Breast epithelium (tissue), 4 donors: ENCODE results near the gene CBX8. TPM values are rescaled to one million over a fixed set of nuclear protein-coding genes. Genes with fewer than 3 reads are reported as not detected.

Source experiments
- DNase-seq, 2 donors: peaks; one replicate each; pipeline ENCODE4 v3.0.0-alpha.2; 2019; ENCODE audit warnings: low spot score in 2 of 2
- H3K27ac ChIP-seq, 2 donors: fragments of 200-600 bp; sonication (generic) in 1 of 2; one replicate each; pipeline ENCODE4 v1.5.1; 2016 to 2019; ENCODE audit warnings: mild to moderate bottlenecking in 1 of 2
- H3K27me3 ChIP-seq, 2 donors: fragments of 200-600 bp; sonication (generic) in 1 of 2; one replicate each; pipeline versions ENCODE4 v1.5.1 to v1.6.0; 2017 to 2019; ENCODE audit warnings: control low read depth in 1 of 2, mild to moderate bottlenecking in 1 of 2
- H3K36me3 ChIP-seq: fragments of 200-600 bp; one replicate; pipeline ENCODE4 v1.5.1; 2019
- H3K4me1 ChIP-seq, 2 donors: fragments of 200-600 bp; sonication (generic); one replicate each; pipeline ENCODE4 v1.5.1; 2016 to 2019; ENCODE audit warnings: control low read depth in 1 of 2
- H3K4me3 ChIP-seq, 3 donors: fragments of 200-600 bp; sonication (generic); 1 replicate in 2 of 3; 2 replicates in 1 of 3; pipeline ENCODE4 v1.5.1; 2016 to 2019; ENCODE audit warnings: mild to moderate bottlenecking in 3 of 3, moderate library complexity in 2 of 3
- H3K9me3 ChIP-seq, 2 donors: fragments of 200-600 bp; sonication (generic) in 1 of 2; one replicate each; pipeline ENCODE4 v1.5.1; 2016 to 2019; ENCODE audit warnings: control low read depth in 1 of 2
- POLR2A ChIP-seq: fragments of 450-650 bp; IDR thresholded peaks from one replicate; pipeline ENCODE4 v1.6.1; 2016; ENCODE audit warnings: antibody characterized with exemption, mild to moderate bottlenecking, moderate library complexity
- POLR2AphosphoS5 ChIP-seq, 3 donors: sonication (generic); formaldehyde crosslinking; IDR thresholded peaks; one replicate each; pipeline ENCODE4 v1.6.1; 2017; ENCODE audit warnings: antibody characterized with exemption in 3 of 3
- intact Hi-C: fragments of 100-400 bp; cut with DNase I; formaldehyde crosslinking; loops from one replicate; pipeline ENCODE4 v1.15.1; 2023; ENCODE audit warnings: low total_unique reads
- total RNA-seq, 3 donors: library from RNA; depleted of rRNA; stranded (reverse); fragments of >200 nt; gene quantifications; one replicate each; pipeline ENCODE4 v1.1.0, GENCODE V29; 2016
- TF ChIP-seq, protein P1 (sequence below), 3 donors: fragments of 450-650 bp; IDR thresholded peaks; one replicate each; pipeline ENCODE4 v1.5.1; 2016 to 2017; ENCODE audit warnings: antibody characterized with exemption in 3 of 3, mild to moderate bottlenecking in 3 of 3, moderate library complexity in 3 of 3

Gene CBX8
- total RNA-seq, 3 donors from 2014 or later, result 1.9 to 9.2 (median 6.7) TPM

DNA sequence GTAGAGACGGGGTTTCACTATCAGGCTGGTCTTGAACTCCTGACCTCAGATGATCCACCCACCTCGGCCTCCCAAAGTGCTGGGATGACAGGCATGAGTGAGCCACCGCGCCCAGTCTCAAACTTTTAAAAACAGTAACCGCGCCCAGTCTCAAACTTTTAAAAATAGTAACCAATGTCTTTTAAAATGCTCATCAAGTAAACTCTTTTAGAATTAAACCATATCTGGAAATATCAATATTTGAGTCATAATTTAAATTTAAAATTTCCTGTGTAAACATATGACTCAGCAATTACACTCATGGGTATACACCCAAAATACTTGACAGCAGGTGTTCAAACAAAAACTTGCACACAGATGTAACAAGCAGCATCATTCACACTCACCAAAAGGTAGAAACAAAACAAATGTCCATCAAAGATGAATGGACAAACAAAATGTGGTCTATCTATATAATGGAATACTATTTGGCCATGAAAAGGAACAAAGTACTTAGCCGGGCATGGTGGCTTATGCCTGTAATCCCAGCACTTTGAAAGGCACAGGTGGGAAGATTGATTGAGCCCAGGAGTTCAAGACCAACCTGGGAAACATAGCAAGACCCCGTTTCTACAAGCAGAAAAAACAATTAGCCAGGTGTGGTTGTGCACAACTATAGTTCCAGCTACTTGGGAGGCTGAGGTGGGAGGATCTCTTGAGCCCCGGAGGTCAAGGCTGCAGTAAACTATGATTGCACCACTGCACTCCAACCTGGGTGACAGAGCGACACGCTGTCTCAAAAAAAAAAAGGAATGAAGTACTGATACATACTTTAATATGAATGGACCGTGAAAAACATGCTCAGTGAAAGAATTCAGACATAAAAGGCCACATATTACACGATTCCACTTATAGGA lies 46.0 kb downstream of the CBX8 start:
- H3K36me3 ChIP-seq, result no peaks in the 10 kb centered on the region
- H3K9me3 ChIP-seq, result no peaks in the 10 kb centered on the region
- no peaks in the 10 kb centered on the region for H3K4me1 ChIP-seq
- H3K27ac ChIP-seq, result no peak overlapping the region
- intact Hi-C loops, result no loop called here
- peaks cover 10 to 65% of the 10 kb centered on the region in 2 donors for H3K27me3 ChIP-seq
- TF ChIP-seq, protein P1, sequence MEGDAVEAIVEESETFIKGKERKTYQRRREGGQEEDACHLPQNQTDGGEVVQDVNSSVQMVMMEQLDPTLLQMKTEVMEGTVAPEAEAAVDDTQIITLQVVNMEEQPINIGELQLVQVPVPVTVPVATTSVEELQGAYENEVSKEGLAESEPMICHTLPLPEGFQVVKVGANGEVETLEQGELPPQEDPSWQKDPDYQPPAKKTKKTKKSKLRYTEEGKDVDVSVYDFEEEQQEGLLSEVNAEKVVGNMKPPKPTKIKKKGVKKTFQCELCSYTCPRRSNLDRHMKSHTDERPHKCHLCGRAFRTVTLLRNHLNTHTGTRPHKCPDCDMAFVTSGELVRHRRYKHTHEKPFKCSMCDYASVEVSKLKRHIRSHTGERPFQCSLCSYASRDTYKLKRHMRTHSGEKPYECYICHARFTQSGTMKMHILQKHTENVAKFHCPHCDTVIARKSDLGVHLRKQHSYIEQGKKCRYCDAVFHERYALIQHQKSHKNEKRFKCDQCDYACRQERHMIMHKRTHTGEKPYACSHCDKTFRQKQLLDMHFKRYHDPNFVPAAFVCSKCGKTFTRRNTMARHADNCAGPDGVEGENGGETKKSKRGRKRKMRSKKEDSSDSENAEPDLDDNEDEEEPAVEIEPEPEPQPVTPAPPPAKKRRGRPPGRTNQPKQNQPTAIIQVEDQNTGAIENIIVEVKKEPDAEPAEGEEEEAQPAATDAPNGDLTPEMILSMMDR (IDR thresholded peaks at IDR 0.05), result no peak
- TF ChIP-seq POLR2AphosphoS5 (IDR thresholded peaks at IDR 0.05) (no peak), POLR2A (no peak)
- DNase-seq, result no peak
- no peak overlapping the region for H3K4me3 ChIP-seq

DNA sequence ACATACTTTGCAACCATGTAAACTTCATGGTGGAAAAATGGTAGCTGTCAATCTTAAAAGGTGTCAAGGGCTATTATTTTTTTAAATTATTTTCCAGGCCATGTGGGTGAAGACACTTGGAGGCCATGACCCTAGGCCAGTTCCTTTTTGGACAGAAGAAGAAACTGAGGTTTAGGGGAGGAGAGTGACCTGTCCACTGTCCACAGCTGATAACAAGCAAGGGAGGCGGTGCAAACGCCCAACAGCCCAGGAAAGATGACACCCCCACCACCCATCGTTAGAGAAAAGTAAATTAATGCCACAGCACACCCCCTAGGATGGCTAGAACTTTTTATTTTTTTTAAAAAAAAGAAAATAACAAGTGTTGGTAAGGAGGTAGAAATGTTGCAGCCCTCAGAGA lies 46.9 kb downstream of the CBX8 start:
- Histone ChIP-seq H3K4me3 (no peak overlapping the region), H3K4me1 (no peaks in the 10 kb centered on the region), H3K27me3 (peaks cover 10 to 71% of the 10 kb centered on the region in 2 donors), H3K36me3 (no peaks in the 10 kb centered on the region), H3K27ac (no peak overlapping the region), H3K9me3 (no peaks in the 10 kb centered on the region)
- intact Hi-C loops, result no loop called here
- TF ChIP-seq POLR2AphosphoS5 (IDR thresholded peaks at IDR 0.05) (no peak), POLR2A (no peak)
- TF ChIP-seq, protein P1 (IDR thresholded peaks at IDR 0.05), result no peak
- DNase-seq, result no peak

DNA sequence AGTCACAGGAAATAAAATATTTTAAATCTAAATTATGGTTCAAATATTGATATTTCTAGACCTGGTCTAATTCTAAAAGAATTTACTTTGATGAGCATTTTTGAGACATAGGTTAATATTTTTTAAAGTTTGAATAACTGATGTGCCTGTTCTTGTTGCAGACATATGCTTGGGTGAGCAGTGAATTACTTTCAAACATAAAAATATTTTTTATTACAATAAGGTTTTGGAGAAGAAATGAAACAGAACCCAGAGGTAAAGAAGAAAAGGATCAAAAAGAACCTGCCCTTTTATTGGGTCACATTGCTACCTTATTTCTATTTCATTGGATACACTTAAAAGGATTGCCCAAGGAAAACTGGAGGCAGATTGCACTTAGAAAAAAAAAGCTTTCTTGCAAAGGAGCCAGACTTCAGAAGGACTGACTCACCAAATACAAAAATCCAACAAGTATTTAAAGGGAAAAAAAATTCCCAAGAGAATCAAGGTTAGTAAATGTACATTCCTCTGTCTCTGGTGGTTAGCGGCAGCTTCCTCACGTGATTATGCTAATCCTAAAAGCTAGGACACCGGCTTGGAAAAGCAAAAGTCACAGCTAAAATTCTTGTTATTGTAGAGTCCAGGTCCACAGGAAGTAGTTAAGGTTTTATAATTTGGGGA lies 47.6 kb downstream of the CBX8 start:
- Histone ChIP-seq H3K4me1 (no peaks in the 10 kb centered on the region), H3K36me3 (no peaks in the 10 kb centered on the region), H3K27ac (no peak overlapping the region), H3K27me3 (peaks cover 10 to 66% of the 10 kb centered on the region in 2 donors), H3K4me3 (no peak overlapping the region), H3K9me3 (no peaks in the 10 kb centered on the region)
- TF ChIP-seq POLR2A (no peak), POLR2AphosphoS5 (IDR thresholded peaks at IDR 0.05) (no peak)
- TF ChIP-seq, protein P1 (IDR thresholded peaks at IDR 0.05), result no peak
- intact Hi-C loops, result no loop called here
- no peak for DNase-seq

DNA sequence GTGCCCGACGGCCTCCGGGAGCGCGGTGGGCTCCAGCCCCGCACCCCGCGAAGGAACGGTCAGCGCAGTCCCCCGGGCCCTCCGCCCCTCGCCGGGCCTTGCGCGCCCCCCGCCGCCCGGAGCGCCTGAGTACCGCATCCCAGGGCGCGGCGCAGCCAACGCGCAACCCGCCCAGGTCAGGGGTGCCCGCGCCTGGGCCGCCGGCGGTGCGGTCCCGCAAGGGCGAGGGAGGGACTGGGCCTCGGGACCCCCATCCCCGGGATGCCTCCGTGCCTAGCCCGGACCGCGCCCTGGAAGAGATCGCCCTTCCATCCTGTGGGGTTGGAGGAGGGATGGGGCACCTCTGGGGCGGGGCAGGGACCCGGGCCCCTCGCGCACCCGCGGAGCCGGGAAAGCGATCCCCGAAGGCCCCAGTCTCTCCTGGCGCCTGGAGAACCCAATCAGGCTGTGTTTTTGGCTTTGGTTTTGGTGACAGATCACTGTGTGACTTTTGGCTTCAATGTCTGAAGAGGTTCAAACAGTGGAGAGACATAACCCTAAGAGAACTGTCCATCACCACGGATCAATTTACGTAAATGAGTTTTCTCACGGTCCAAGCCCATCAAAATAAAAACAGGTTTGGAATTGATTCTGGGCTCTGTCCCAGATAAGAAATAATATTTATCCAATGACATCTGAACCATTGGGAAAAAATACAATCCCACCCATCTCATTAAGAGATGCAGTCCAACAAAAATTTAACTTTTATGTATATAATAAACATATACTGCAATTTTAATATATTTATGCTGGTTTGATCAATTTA lies 48.4 kb downstream of the CBX8 start:
- no peaks in the 10 kb centered on the region for H3K36me3 ChIP-seq
- no peak overlapping the region for H3K27ac ChIP-seq
- peaks cover 10 to 64% of the 10 kb centered on the region in 2 donors for H3K27me3 ChIP-seq
- intact Hi-C loops, result no loop called here
- peak overlapping the region in 1 of 3 donors; percentile 28 for H3K4me3 ChIP-seq
- TF ChIP-seq, protein P1 (IDR thresholded peaks at IDR 0.05), result no peak
- no peak for TF ChIP-seq POLR2A
- no peak for TF ChIP-seq POLR2AphosphoS5 (IDR thresholded peaks at IDR 0.05)
- no peaks in the 10 kb centered on the region for H3K4me1 ChIP-seq
- no peak for DNase-seq
- no peaks in the 10 kb centered on the region for H3K9me3 ChIP-seq
